ENCODE data around the gene STRIT1. TPM values are rescaled to one million over a fixed set of nuclear protein-coding genes. Genes with fewer than 3 reads are reported as not detected.
"Not testable (repeated sequence)": the region's sequence is repeated elsewhere in the genome, so short reads cannot be mapped to it uniquely, and the experiment has no call there.

The STRIT1 gene
- total RNA-seq, 1 donor from 2014 or later: not detected

GRCh38 chr3:155283092-155284056 is 10.1 kb downstream of the STRIT1 start:
- no peak for TF ChIP-seq CTCF (conservative IDR thresholded peaks at IDR 0.05)
- H3K36me3 Mint-ChIP-seq: no peaks in the 10 kb centered on the region
- no peaks in the 10 kb centered on the region for H3K27me3 Mint-ChIP-seq
- H3K27ac Mint-ChIP-seq: no peak overlapping the region
- no peaks in the 10 kb centered on the region for H3K9me3 Mint-ChIP-seq
- no peak overlapping the region for H3K4me3 Mint-ChIP-seq
- no peak for DNase-seq (ENCODE audit: extremely low spot score, unreplicated experiment)
- peaks cover 7% of the 10 kb centered on the region for H3K4me1 Mint-ChIP-seq (ENCODE audit: unreplicated experiment)

- H3K4me3 Mint-ChIP-seq: no peak overlapping the region
- no peaks in the 10 kb centered on the region for H3K27me3 Mint-ChIP-seq
- no peaks in the 10 kb centered on the region for H3K36me3 Mint-ChIP-seq
- peaks cover 7% of the 10 kb centered on the region for H3K4me1 Mint-ChIP-seq (ENCODE audit: unreplicated experiment)
- H3K9me3 Mint-ChIP-seq: no peaks in the 10 kb centered on the region
- no peak for DNase-seq (ENCODE audit: extremely low spot score, unreplicated experiment)
- no peak for TF ChIP-seq CTCF (conservative IDR thresholded peaks at IDR 0.05)
- no peak overlapping the region for H3K27ac Mint-ChIP-seq
Measured at GRCh38 chr3:155282385-155283091, 10.9 kb downstream of the STRIT1 start.

- no peak for TF ChIP-seq CTCF (conservative IDR thresholded peaks at IDR 0.05)
- no peak for DNase-seq (ENCODE audit: extremely low spot score, unreplicated experiment)
- H3K4me1 Mint-ChIP-seq (ENCODE audit: unreplicated experiment): peaks cover 7% of the 10 kb centered on the region
- no peak overlapping the region for H3K27ac Mint-ChIP-seq
- H3K4me3 Mint-ChIP-seq: no peak overlapping the region
- H3K36me3 Mint-ChIP-seq: no peaks in the 10 kb centered on the region
- no peaks in the 10 kb centered on the region for H3K27me3 Mint-ChIP-seq
- no peaks in the 10 kb centered on the region for H3K9me3 Mint-ChIP-seq
Measured at GRCh38 chr3:155281912-155282311, 11.6 kb downstream of the STRIT1 start.

- DNase-seq (ENCODE audit: extremely low spot score, unreplicated experiment); H3K4me3 Mint-ChIP-seq; H3K27me3 Mint-ChIP-seq; H3K27ac Mint-ChIP-seq; H3K4me1 Mint-ChIP-seq (ENCODE audit: unreplicated experiment); H3K9me3 Mint-ChIP-seq; H3K36me3 Mint-ChIP-seq: not testable (repeated sequence)
Measured at GRCh38 chr3:155276089-155276488, 17.4 kb downstream of the STRIT1 start.

- H3K9me3 Mint-ChIP-seq; H3K27me3 Mint-ChIP-seq; H3K4me3 Mint-ChIP-seq; DNase-seq (ENCODE audit: extremely low spot score, unreplicated experiment); H3K4me1 Mint-ChIP-seq (ENCODE audit: unreplicated experiment); H3K27ac Mint-ChIP-seq; H3K36me3 Mint-ChIP-seq: not testable (repeated sequence)
Measured at GRCh38 chr3:155275159-155275754, 18.2 kb downstream of the STRIT1 start.

GRCh38 chr3:155274435-155274834 is 19.0 kb downstream of the STRIT1 start:
- not testable (repeated sequence) for H3K27me3 Mint-ChIP-seq; DNase-seq (ENCODE audit: extremely low spot score, unreplicated experiment); H3K4me1 Mint-ChIP-seq (ENCODE audit: unreplicated experiment); H3K9me3 Mint-ChIP-seq; H3K27ac Mint-ChIP-seq; H3K4me3 Mint-ChIP-seq; H3K36me3 Mint-ChIP-seq

GRCh38 chr3:155271343-155271613 is 22.2 kb downstream of the STRIT1 start:
- Mint-ChIP-seq H3K27ac (peak overlapping the region; percentile 94), H3K36me3 (peaks cover 4% of the 10 kb centered on the region), H3K4me3 (no peak overlapping the region), H3K9me3 (no peaks in the 10 kb centered on the region), H3K4me1 (ENCODE audit: unreplicated experiment) (no peaks in the 10 kb centered on the region), H3K27me3 (no peaks in the 10 kb centered on the region)
- no peak for DNase-seq (ENCODE audit: extremely low spot score, unreplicated experiment)
- TF ChIP-seq CTCF (conservative IDR thresholded peaks at IDR 0.05): no peak

All from type B pancreatic cell (in vitro differentiated cells).